Measurements from ENCODE around the gene NRF1. TPM values are rescaled to one million over a fixed set of nuclear protein-coding genes. Genes with fewer than 3 reads are reported as not detected.

Gene NRF1
- total RNA-seq, 3 donors from 2014 or later, result 18.0 to 18.3 (median 18.3) TPM

DNA sequence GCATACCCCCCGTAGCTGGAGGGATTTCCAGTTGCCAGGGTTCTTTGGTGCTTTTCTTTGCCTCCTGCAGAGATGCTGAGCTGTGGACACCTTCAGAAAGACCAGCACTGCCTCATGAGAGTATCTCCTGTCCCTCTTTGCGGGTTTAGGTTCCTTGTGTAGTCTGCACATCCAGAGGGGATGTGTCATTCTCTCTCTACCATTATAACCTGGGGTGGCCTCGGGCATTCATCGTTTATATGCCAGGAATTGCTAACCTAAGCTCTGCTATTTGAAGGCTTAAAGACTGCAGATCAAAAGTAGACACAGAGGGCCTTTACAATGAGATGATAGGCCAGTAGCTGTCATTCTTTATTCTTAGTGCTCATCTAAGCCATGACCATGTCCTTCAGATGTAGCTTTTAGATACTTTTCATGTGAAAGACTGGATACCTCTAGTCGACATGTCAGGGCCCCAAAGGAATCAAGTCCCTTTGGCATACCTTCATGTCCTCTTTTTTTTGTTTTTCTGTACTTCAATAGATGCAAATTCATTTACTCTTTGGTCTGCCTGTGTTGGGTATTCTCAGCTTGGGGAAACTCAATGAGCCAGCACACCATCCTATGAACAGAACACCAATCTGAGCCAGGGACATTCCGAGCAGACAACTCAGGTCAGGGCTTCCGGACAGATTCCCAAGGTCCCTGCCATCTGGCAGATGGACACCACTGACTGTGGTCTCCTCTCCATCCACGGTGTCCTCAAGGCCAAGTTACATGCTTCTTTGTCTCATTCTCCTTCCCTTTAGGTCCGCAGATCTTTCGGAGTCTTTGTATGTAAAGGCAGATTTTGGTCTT, 129.3 kb downstream of the NRF1 start:
- DNase-seq (no peak), ATAC-seq (no peak)
- H3K36me3 Mint-ChIP-seq (ENCODE audit: insufficient read depth), result peaks cover 26% of the 10 kb centered on the region
- H3K9me3 Mint-ChIP-seq, result no peaks in the 10 kb centered on the region
- no peak overlapping the region for H3K4me3 Mint-ChIP-seq
- no peaks in the 10 kb centered on the region for H3K27me3 Mint-ChIP-seq (ENCODE audit: low read depth)
- no peaks in the 10 kb centered on the region for H3K4me1 Mint-ChIP-seq (ENCODE audit: low read depth)

DNA sequence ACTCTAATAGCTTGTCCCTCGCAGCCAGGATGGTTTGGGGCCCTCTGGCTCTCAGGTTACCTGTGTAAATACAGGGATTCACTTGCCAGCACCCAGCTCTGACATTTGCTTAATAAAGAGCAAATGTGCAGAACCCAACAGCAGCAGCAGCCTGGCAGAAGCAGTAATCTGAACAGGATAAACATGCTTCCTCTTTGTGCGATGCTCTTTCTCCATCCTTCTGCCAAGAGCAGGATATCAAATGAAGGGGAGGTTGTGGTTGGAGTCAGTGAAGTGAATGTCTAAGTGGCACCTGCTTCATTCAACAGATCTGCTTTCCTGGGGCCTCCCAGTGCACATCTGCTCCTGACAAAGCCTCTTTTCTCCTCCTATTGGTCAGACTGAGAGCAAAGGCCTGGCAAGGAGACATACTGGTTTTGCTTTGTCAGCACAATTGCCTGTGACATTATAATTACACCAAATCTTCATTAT, 130.3 kb downstream of the NRF1 start:
- H3K36me3 Mint-ChIP-seq (ENCODE audit: insufficient read depth), result peaks cover 33% of the 10 kb centered on the region
- DNase-seq, result no peak
- H3K9me3 Mint-ChIP-seq, result no peaks in the 10 kb centered on the region
- ATAC-seq, result no peak
- H3K4me3 Mint-ChIP-seq, result no peak overlapping the region
- no peaks in the 10 kb centered on the region for H3K27me3 Mint-ChIP-seq (ENCODE audit: low read depth)
- no peaks in the 10 kb centered on the region for H3K4me1 Mint-ChIP-seq (ENCODE audit: low read depth)

DNA sequence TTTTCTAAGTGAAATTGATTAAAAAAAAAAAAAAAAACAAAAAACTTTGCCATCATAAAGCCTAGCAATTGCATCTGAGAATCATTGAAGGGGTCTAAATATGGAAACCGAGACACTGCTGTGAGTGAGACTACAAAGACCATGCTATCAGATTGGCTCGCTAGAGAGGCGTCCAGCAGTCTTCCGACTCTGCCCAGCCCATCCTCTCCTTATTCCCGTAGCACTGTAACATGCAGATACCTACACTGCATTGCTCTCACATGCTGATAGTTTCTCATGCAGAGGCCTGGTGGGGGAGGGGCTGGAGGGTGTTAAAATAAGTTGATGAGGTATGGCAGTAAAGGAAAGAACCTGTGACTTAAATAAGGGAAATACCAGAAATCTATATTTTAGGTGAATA, 130.7 kb downstream of the NRF1 start:
- Mint-ChIP-seq H3K9me3 (no peaks in the 10 kb centered on the region), H3K4me1 (ENCODE audit: low read depth) (no peaks in the 10 kb centered on the region), H3K4me3 (no peak overlapping the region), H3K27me3 (ENCODE audit: low read depth) (no peaks in the 10 kb centered on the region), H3K36me3 (ENCODE audit: insufficient read depth) (peaks cover 35% of the 10 kb centered on the region)
- DNase-seq (no peak), ATAC-seq (no peak)

DNA sequence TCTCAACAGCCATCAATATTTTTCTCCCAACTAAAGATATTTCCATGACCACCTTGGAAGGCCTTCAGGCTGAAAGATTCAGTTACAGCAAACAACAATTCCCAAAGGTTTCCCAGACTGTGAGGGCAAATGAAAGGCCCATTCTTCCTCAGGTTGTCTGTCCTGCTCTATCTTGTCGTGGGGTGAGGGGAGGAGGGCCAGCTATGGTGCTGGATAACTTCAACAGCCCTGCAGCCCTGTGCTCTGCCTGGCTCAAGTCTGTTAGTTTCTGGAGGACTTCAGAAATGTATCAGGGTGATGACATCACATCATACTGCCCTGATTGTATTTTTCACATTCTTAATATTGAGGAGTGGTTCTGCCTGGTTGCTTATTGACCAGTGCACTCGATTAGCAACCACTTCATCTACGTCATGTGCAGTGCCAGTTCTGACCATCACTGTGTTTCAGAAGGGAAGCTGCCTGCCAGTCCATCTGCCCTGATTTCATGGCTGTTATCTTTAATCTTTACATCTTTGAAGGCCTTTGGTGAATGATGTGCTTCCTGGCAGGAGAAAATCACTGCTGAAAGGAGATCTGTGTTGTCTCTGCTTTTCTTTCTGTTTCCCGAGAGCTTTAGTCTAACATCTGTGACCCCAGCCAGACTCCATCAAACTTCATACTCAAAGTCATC, 135.5 kb downstream of the NRF1 start:
- ATAC-seq (no peak), DNase-seq (no peak)
- H3K4me3 Mint-ChIP-seq, result no peak overlapping the region
- no peaks in the 10 kb centered on the region for H3K4me1 Mint-ChIP-seq (ENCODE audit: low read depth)
- H3K27me3 Mint-ChIP-seq (ENCODE audit: low read depth), result no peaks in the 10 kb centered on the region
- peaks cover 28% of the 10 kb centered on the region for H3K36me3 Mint-ChIP-seq (ENCODE audit: insufficient read depth)
- no peaks in the 10 kb centered on the region for H3K9me3 Mint-ChIP-seq

DNA sequence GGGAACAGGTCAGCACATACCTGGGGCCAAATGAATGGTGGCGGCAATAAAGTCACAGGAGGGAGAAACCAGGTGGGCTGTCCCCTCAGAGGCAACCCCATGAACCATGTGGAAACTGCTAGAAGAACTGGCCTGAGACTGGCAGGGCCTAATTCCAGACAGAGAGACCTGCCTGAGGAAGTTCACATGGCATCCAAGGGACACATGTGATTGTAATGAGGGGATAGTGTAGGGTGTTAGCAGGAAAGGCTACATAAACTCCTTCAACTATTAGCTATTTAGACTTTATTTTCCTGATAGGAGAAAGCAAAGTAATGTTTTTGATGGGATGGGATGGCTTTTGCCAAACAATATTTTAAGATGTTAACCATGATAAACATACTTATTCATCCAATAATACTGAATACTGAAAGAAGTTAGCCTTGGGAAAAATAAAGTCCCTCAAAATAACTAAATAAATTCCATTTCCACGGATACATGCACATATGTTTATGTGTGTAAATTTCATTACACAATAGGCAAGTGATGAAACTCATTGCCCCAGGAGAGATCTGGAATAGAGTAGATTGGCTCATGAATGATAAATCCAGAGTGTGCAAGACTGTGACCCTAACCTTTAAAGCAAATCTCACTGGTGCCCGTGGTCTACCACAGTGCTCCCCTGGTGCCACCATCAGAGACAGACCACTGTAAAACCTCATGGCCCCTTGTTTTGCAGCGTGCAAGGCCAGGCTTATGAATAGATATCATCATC, 137.0 kb downstream of the NRF1 start:
- H3K4me1 Mint-ChIP-seq (ENCODE audit: low read depth), result no peaks in the 10 kb centered on the region
- H3K9me3 Mint-ChIP-seq, result no peaks in the 10 kb centered on the region
- H3K36me3 Mint-ChIP-seq (ENCODE audit: insufficient read depth), result peaks cover 24% of the 10 kb centered on the region
- no peaks in the 10 kb centered on the region for H3K27me3 Mint-ChIP-seq (ENCODE audit: low read depth)
- no peak overlapping the region for H3K4me3 Mint-ChIP-seq
- ATAC-seq (no peak), DNase-seq (no peak)

DNA sequence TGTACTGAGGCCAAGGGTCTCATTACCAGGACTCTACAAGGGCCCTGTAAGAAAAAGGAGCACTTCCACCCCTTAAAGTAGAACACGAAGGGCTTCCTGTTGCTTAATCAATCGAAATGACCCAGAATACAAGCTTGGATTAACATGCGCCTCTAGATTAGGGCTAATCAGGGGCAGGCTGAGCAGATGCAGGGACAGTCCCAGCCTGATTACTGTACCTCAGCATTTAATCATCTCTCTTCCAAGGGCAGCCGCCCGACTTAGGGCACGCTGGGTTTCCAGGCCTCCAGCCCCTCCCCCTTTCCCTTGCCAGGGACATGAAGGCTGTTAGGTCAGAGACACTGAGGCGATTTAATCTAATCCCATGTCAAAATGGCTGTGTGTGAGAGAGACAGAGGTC, 138.6 kb downstream of the NRF1 start:
- no peaks in the 10 kb centered on the region for H3K4me1 Mint-ChIP-seq (ENCODE audit: low read depth)
- H3K36me3 Mint-ChIP-seq (ENCODE audit: insufficient read depth), result peaks cover 24% of the 10 kb centered on the region
- no peak overlapping the region for H3K4me3 Mint-ChIP-seq
- no peak for ATAC-seq
- H3K27me3 Mint-ChIP-seq (ENCODE audit: low read depth), result no peaks in the 10 kb centered on the region
- no peaks in the 10 kb centered on the region for H3K9me3 Mint-ChIP-seq
- no peak for DNase-seq

DNA sequence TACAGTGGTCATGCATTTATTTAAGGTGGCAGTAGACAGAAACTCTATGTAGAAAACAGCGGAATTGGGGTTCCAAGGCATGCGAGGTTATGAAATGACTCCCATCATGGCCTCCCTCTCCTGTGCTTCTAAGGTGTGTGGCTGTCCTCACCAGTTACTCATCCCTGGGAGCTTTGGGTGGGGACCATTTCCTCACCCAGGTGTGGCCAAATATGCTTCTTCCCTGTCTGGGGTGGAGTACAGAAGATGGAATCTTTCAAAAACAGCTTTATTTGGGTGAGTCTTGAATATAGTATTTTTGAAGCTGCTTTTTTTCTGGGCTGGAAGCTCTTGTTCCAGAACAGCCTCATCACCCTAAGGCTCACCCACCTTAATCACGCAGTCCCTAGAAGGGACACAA, 139.0 kb downstream of the NRF1 start:
- no peak for DNase-seq
- no peaks in the 10 kb centered on the region for H3K27me3 Mint-ChIP-seq (ENCODE audit: low read depth)
- ATAC-seq, result no peak
- H3K9me3 Mint-ChIP-seq, result no peaks in the 10 kb centered on the region
- H3K4me1 Mint-ChIP-seq (ENCODE audit: low read depth), result no peaks in the 10 kb centered on the region
- H3K36me3 Mint-ChIP-seq (ENCODE audit: insufficient read depth), result peaks cover 23% of the 10 kb centered on the region
- H3K4me3 Mint-ChIP-seq, result no peak overlapping the region

DNA sequence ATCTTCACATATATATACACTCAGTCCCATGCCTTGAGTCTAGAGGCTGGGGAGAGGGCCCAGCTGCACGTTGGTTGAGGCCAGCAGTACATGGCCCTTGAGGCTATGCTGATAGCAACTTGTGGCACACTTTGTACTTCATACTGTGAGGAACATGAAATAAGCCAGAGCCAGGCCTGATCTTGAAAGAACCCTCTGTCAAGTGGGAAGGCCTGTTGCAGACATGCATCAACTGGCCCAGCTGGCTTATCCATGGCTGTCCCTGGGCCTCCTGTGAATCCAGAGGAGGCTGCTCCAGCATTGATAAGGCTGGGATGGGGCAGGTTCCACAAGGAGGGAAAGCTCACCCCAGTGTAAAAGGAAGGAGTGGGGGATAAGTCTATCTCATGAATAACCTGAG, 140.4 kb downstream of the NRF1 start:
- H3K36me3 Mint-ChIP-seq (ENCODE audit: insufficient read depth), result peaks cover 26% of the 10 kb centered on the region
- H3K4me3 Mint-ChIP-seq, result no peak overlapping the region
- DNase-seq (no peak), ATAC-seq (no peak)
- no peaks in the 10 kb centered on the region for H3K4me1 Mint-ChIP-seq (ENCODE audit: low read depth)
- H3K27me3 Mint-ChIP-seq (ENCODE audit: low read depth), result no peaks in the 10 kb centered on the region
- no peaks in the 10 kb centered on the region for H3K9me3 Mint-ChIP-seq

DNA sequence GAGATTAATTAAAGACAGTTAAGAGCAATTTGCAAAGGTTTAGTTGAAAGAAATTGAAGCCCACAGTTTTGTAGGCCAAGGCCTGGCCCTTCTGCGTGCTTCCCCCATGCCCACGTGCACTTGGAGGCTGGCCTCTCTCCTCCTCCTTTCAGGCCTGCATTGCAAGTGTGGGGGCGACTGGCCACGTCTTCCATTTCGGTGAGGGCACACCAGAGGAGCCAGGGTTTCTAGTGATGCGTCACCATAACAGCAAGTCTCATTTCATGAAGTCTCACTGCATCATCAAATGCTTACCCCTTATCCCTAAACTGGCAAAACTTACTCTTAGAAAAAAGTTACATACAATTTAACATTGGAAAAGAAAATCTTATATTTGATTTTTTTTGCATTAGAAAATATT, 141.2 kb downstream of the NRF1 start:
- no peak overlapping the region for H3K4me3 Mint-ChIP-seq
- H3K9me3 Mint-ChIP-seq, result no peaks in the 10 kb centered on the region
- ATAC-seq (no peak), DNase-seq (no peak)
- H3K27me3 Mint-ChIP-seq (ENCODE audit: low read depth), result no peaks in the 10 kb centered on the region
- peaks cover 25% of the 10 kb centered on the region for H3K36me3 Mint-ChIP-seq (ENCODE audit: insufficient read depth)
- no peaks in the 10 kb centered on the region for H3K4me1 Mint-ChIP-seq (ENCODE audit: low read depth)

DNA sequence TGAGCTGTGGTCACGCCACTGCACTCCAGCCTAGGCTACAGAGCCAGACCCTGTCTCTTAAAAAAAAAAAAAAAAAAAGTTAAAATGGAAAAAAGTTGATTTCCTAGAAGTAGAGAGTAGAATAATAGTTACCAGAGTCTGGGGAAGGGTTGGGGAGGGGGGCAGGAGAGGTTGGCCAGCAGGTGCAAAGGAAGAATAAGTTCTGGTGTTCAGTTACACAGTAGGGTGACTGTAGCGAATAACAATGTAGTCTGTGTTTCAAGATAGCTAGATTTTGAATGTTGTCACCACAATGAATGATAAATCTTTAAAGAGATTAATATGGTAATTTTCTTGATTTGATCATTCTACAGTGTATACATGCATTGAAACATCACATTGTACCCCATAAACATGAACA, 142.9 kb downstream of the NRF1 start:
- Mint-ChIP-seq H3K27me3 (ENCODE audit: low read depth) (no peaks in the 10 kb centered on the region), H3K36me3 (ENCODE audit: insufficient read depth) (peaks cover 22% of the 10 kb centered on the region), H3K4me1 (ENCODE audit: low read depth) (no peaks in the 10 kb centered on the region), H3K9me3 (no peaks in the 10 kb centered on the region), H3K4me3 (no peak overlapping the region)
- DNase-seq, result no peak
- ATAC-seq, result no peak

DNA sequence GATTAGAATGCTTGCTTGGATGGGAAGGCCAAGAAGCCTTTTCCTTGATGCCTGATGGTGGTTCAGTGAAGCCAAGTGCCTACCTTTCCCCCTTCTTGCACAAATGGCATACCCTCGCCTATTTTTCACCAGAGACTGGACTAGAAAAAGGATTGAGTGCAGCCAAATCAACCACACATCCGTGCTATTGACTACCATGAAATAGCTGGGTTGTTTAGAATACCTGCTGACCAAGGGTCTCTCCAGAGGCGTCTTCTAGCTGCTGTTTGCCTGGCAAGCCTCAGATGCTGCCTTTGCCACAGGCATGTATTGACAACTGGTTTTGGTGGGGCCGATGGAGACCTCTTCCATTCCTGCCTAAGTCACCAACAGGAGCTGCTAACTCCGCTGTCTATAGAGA, 146.5 kb downstream of the NRF1 start:
- H3K4me3 Mint-ChIP-seq, result no peak overlapping the region
- H3K4me1 Mint-ChIP-seq (ENCODE audit: low read depth), result no peaks in the 10 kb centered on the region
- no peaks in the 10 kb centered on the region for H3K9me3 Mint-ChIP-seq
- ATAC-seq, result no peak
- peaks cover 18% of the 10 kb centered on the region for H3K36me3 Mint-ChIP-seq (ENCODE audit: insufficient read depth)
- H3K27me3 Mint-ChIP-seq (ENCODE audit: low read depth), result no peaks in the 10 kb centered on the region
- DNase-seq, result no peak

DNA sequence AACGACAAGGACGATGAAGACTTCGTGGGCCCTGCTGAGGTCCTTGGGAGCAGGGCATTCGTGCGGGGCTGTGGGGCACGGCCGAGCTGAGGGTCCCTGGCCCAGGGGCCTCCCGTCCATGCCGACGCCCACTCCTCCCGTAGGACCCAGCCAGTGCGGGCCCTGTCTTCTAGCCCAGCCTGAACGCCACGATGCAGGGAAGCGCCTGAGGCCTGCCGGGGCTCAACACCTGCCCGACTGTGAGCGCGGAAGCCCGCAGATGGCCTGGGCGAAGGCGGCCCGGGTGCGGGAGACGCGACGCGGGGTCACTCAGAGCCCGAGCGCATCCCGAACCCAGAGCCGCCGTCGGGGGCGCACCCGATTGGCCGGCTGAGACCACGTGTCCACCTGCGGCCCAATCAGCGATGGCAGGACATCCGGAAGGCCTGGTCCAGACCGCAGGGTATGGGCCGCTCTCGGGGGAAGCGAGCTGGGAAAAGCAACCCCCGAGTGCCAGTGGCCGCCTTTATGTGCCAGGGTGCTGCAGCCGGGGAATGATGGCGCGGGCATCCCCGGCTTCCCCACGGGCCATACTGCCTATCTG, 151.0 kb downstream of the NRF1 start:
- DNase-seq (no peak), ATAC-seq (no peak)
- no peaks in the 10 kb centered on the region for H3K4me1 Mint-ChIP-seq (ENCODE audit: low read depth)
- H3K27me3 Mint-ChIP-seq (ENCODE audit: low read depth), result peaks cover 2% of the 10 kb centered on the region
- H3K4me3 Mint-ChIP-seq, result no peak overlapping the region
- H3K36me3 Mint-ChIP-seq (ENCODE audit: insufficient read depth), result peaks cover 2% of the 10 kb centered on the region
- no peaks in the 10 kb centered on the region for H3K9me3 Mint-ChIP-seq

DNA sequence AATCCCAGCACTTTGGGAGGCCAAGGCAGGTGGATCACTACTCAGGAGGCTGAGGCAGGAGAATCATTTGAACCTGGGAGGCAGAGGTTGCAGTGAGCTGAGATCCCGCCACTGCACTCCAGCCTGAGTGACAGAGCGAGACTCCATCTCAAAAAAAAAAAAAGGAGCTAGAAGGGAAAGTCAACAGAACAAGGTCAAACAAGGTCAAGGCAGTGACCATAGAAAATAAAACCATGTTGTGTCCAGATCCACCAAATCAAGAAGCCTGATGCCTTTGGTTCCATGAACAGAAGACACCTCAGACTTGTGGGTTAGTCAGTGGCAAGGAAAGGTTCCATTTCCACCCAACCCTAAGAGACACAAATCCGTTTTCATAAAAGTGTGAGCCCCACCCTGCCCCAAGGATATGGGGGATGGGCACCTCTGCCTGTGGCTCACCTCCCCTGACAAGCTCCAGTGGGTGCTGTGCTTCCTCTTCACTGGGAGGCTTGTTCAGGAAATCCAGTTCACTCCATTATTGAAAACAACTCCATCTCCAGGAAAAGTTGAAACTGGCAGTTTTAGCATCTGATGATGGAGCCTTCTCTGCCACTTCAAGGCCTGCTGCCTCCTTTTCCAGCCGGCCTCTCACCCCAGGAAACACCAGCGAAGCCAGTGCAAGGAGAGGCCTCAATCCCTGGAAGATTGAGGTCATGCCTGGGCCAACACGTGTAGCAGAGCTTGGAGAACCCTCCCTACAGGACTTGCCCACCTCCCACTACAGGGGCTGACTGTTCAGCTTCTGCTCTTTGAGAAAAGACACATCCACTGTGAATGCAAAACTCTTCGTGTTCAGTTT, 152.9 kb downstream of the NRF1 start:
- Mint-ChIP-seq H3K4me3 (no peak overlapping the region), H3K36me3 (ENCODE audit: insufficient read depth) (no peaks in the 10 kb centered on the region), H3K27me3 (ENCODE audit: low read depth) (peaks cover 2% of the 10 kb centered on the region), H3K9me3 (no peaks in the 10 kb centered on the region), H3K4me1 (ENCODE audit: low read depth) (no peaks in the 10 kb centered on the region)
- no peak for ATAC-seq
- DNase-seq, result no peak

DNA sequence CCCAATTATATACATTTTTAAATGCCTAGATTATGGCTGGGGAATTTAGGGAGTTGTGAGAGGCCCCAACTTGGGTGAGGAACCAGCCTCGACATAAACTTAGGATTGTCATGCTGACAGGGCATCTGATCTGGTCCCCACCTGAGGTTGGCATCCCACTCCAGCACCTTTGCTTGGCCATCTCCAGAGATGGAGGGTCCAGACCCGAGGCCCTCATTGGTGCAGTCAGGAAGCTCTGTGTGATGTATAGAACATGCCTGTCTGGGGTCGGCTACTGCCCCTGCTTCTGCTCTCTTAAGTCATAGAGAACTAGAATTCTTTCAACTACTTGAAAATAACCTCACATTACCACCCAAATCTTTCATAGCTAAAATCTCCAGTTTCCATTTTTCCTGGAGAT, 153.8 kb downstream of the NRF1 start:
- Mint-ChIP-seq H3K4me3 (no peak overlapping the region), H3K9me3 (no peaks in the 10 kb centered on the region), H3K4me1 (ENCODE audit: low read depth) (no peaks in the 10 kb centered on the region), H3K27me3 (ENCODE audit: low read depth) (peaks cover 2% of the 10 kb centered on the region), H3K36me3 (ENCODE audit: insufficient read depth) (no peaks in the 10 kb centered on the region)
- DNase-seq (no peak), ATAC-seq (no peak)

Data from activated T-cell treated with anti-CD3 and anti-CD28 coated beads, Interleukin-2, amount 50 U/mL, for 4 hours (primary cell).